Globus pallidus (tissue), 1 donor: ENCODE measurements around the gene AZIN2.
"Not testable (repeated sequence)": the region's sequence is repeated elsewhere in the genome, so short reads cannot be mapped to it uniquely, and the experiment has no call there.

ENCODE experiments used
- DNase-seq: peaks from one replicate; pipeline ENCODE4 v3.0.0-alpha.2; 2015; ENCODE audit warnings: low spot score

The AZIN2 gene

DNA sequence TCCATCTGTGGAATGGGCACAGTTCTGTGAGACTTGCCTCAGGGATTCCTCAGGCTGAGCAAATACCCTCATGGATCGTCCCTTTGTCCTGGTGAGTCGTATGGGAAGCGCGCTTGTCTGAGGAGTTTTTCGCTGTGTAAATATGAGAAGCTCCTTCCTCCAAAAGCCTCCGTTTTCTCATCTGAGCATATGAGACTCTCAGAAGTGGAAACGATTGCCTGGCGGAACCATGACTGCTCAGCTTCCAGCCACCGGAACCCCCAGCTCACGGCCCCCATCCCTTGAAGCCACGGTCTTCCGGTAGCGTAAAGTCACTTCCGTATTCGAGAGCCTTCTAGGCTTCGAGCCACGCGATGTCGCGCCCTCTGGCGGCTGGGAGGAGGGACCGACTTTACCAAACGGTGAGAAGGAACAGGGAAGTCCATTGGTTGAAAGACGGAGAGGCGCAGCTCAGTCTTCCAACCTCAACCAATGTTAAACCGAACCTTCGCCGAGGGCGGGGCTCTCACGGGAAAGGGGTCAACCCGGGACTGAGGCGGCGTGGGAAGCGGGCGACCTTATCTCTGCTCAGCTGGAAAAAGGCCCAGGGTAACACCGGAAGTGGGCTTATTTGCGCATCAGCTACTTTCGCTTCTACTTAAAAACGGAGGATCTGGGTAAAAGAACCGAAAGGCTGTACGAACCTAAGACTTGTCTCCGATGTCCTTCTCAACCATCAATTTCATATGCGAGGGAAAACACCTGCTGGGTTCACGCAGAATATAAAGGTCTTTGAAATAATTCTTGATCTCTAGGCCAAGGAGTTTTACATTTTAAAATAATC lies 46.3 kb downstream of the AZIN2 start:
- DNase-seq, result peak; percentile 98

DNA sequence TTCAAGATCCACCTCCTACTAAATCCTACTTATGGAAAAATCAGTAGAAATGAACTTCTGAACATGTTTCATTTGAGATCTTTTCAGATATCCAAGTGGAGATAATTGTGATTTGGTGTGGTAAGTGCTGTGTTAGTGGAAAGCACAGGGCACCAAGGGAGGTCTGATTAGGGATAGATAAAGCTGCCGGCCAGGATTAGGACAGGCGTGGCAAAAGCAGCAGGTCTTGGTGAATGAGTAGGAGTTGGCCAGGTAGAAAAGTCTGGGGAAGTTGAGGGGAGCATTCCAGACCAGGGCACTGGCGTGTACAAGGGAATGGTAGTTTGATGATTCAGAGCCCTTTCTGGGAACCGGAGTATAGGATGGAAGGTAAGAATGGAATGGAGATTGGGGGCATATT lies 47.8 kb downstream of the AZIN2 start:
- DNase-seq, result no peak

DNA sequence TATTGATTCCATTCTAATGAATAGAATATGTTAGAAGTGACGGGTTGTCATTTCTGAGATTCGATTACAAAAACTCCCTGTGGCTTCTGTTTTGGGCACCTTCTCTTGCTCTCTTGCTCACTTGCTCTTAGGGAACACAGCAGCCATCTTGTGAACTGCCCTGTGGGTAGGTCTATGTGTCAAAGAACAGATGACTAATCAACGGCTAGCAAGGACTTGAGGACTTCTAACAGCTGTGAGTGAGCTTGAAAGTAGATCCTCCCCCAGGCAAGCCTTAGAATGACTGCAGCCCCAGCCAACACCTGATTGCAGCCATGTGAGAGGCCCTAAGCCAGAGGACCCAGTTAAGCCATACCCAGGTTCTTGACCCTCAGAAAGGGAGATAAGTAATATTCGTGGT lies 49.3 kb downstream of the AZIN2 start:
- DNase-seq, result no peak

DNA sequence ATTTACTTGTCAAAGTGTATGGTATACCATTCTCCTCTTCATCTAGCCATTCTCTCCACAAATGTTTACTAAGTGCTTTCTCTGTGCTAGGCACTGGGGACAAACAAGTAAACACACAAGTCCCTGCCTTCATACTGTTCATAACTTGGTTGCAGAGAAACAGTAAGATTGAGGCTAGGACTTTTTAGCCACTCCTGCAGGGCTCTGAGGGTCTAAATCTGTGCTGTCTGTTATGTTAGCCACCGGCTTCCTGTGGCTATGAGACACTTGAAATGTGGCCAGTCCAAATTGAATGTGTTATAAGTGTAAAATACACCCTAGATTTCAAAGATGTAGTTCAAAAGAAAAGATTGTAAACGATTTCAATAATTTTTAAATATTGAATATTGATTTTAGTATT lies 50.2 kb downstream of the AZIN2 start:
- no peak for DNase-seq

DNA sequence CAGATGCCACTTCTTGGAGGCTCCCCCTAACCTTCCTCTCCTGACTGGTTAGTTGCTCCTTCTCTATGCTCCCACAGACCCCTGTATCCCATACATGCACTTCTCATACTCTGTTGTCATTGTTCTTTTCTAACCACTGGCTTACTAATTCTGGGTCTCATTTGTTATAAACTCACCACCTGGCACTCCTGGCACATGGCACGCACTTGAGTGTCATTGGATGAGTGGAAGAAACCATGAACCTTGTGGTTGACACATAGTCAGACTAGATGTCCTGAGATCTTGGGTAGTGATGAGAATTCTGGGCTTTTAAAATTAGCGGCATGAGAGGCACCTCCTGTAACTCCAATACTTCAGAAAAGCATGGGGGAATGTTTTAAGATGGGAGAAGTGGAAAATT lies 51.6 kb downstream of the AZIN2 start:
- no peak for DNase-seq

DNA sequence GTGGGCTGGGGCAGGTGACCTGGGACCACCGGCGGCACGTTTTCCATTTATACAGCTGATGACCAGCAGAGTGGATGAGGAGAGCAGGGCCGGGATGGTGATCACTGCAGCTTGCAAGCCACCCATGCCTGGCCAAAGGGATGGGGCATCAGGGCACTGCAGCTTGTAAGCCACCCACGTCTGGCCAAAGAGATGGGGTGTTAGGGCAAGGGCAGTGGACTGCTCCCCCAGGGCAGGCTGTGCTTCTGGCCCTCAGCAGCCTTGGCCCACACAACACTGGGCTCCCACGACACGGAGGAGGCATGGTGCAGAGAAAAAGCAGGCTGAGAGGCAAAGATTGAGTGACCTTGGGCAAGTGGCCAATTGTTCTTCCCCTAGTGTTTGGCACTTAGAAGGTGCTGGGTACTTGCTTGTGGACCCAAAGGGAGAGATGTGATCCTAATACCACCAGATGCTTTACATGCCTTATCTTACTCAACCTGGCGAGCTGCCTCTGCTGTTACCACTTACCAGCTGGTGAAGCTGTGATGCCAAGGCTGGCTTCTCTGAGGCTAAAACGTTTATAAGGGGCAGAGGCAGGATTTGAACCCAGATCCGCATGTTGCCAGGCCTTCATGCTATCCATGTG lies 52.6 kb downstream of the AZIN2 start:
- no peak for DNase-seq

DNA sequence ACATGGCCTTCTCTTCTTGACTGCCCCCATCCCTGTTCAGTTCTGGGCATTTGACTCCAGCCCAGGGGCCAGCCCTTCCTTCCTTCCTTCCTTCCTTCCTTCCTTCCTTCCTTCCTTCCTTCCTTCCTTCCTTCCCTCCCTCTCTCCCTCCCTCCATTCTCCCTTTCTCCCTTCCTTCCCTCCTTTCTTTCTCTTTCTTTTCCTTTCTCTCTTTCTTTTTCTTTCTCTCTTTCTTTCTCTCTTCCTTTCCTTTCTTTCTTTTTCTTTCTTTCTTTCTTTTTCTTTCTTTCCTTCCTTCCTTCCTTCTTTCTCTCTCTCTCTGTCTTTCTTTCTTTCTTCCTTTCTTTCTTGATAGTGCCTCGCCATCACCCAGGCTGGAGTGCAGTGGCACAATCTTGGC lies 55.1 kb downstream of the AZIN2 start:
- DNase-seq, result not testable (repeated sequence)

DNA sequence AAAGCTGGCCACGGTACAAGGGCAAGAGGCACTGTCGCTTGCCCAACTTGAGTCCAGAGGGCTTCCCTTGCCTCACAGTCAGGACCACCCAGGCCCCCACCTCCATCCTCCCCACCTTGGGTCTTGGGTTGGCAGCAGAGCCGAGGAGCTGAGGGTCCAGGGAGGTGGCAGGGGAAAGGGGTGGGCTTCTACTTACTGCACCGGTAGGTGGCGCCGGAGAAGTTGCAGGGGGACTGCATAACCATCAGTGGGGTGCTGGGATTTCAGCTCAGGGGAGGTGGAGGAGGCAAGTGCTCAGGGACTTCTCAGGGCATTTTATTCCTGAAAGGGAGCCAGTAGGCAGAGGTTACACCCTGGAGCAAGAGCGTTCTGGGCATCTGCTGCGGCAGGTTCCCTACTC lies 56.8 kb downstream of the AZIN2 start:
- peak; percentile 59 for DNase-seq

DNA sequence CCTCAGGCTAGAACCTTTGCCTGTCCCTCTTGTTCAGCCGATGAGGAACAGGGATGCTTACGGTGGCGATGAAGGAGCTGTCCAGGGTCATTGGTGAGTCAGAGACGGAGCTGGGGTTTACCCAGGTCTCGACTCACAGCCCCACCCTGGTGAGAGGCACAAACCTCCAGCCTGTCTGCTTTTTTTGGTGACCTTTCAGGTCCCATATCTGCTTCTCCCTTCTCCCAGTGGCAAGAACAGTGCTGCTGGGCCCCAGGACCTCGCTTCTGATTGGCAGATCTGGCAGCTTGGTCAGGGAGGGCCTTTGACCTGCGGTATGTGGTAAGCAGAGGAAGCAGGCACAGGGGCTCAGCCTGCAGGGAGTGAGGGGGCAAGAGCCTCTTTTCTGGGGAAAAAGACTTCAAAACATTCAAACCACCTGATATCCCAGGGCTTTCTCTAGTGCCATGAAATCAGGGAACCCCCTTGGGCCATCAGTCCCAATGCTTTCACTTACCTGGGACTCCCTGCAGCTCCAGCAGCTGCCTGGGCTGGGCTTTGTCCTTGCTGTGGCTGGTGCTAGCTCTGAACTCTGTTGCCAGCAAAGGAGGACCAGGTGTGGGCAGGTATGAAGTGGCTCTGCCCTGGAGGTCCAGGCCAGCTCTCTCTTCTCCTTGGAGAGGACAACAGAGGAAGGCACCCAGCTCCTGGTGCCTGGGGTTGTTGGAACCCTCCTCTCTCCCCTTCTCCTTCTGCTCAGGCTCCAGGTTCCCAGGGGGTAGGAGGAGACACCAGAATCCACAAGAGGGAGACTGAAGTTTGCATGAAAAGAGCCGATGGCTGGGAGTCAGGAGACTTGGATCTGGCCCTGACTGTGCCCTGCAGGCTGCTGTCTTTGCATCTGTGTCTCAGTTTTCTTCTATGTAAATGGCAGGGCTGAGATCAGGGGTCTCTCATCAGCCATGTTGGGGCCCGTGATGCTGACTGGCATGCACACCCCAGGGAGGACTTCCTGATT lies 59.5 kb downstream of the AZIN2 start:
- DNase-seq, result peak; percentile 36

DNA sequence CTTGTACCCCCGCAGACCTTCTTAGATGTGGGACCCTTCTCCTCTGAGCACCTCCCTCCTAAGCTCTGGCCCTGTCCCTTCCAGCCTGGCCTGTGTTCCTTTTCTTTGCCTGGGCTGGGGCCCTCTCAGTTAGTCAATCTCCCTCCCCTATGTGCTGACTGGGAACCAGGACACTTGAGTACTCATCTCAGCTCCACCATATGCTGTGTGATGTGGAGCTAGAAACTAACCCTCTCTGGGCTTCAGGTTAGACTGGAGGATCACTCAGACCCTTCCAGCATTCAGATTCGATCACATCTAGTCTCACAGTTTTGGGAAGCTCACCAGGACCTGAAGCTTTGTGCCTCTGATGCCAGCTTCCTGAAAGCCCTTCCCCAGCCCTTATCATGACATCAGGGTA lies 60.3 kb downstream of the AZIN2 start:
- DNase-seq, result no peak

DNA sequence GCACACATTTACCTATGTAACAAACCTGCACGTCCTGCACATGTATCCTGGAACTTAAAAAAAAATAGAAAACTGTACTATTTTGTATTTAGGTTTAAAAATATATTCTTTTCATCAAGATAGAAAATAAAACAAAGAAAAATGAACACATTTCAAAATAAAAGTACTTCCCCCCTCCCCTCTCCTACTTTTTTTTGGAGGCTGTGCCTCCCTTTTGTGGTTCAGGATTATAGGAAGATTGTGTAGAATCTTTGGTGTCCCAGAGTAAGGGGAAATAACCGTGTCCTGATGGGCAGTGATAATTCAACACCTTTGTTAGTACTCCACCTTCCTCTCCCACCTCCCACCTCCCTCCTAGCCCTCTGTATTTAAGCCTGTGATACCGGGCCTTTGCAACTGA lies 60.8 kb downstream of the AZIN2 start:
- DNase-seq, result no peak

DNA sequence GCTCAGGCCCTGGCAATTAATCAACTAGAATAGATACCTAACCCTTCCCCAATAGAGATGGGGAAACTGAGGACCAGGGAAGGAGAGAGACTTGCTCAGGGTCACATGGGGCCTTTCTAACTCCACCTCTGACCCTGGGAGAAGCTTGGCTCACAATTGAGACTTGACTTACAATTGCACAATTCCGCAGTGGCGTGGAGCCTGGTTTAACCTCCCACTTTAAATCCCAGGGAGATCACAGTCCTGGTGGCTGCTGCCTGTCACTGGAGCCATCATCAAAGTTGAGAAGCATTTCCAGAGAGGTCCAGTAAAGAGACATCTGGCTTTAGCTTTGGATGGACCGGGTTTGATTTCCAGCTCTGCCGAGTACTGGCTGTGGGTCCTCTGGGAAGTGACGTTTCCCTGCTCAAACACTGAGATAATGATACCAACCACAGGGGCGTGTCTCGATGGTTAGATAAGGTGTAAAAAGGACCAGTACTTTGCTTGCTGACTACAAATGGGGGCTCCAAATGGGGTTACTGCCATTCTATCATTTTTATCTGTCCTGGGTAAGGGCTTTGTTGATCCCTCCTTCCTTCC lies 61.6 kb downstream of the AZIN2 start:
- no peak for DNase-seq

DNA sequence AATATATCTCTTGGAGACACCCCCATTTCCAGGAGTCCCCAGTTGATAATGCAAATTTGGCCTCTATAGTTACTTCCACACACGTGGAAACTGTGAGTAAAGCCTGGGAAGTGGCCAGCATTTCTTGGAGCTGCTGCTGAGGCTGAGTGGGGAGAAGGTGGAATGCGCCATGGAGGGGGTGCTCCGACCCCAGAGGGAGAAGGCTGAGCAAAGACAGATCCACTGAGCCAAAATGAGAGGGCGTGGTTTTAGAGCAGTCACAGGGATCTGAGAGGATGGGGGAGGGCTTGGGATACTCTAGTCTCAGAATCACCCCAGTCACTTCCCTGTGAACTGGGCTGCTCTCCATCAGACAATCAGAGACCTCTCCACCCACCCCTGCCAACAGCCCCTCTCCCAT lies 62.2 kb downstream of the AZIN2 start:
- DNase-seq, result no peak

DNA sequence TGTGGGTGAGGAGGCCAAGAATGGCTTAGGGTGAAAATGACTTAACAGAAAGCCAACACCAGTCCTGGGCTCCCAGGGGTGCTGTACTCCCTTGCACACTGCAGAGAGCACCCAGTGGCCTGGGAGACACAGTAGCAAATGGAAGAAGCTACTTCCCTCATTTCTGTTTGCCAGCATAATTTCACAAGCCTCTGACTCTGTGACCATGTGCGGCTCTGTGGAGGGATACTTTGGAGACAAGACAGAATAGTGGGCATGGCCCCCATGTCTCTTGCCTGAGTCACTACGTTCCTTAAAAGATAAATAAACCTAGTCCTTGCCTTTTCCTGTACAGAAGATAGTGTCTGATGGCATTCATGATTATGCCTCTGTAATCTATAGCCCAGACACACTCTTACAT lies 62.7 kb downstream of the AZIN2 start:
- DNase-seq, result no peak

DNA sequence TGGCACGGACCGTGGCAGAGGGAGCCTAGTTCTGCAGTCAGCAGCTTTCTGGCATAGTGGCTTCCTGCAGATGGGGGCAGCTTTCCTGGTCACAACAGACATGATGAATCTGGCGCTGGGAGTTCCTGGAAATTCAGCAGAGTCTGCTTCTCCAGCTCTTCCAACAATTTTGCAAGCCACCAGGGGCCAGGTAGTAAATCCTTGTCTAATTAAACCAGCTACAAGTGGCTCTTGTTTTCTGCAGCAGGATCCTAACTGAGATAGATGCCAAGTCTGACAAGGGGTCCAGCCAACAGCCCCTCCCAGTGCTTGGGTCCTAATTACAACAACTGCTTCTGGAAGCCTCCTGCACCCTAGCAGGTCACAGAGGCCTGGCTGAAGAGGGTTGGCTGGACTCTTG lies 65.0 kb downstream of the AZIN2 start:
- DNase-seq, result no peak

DNA sequence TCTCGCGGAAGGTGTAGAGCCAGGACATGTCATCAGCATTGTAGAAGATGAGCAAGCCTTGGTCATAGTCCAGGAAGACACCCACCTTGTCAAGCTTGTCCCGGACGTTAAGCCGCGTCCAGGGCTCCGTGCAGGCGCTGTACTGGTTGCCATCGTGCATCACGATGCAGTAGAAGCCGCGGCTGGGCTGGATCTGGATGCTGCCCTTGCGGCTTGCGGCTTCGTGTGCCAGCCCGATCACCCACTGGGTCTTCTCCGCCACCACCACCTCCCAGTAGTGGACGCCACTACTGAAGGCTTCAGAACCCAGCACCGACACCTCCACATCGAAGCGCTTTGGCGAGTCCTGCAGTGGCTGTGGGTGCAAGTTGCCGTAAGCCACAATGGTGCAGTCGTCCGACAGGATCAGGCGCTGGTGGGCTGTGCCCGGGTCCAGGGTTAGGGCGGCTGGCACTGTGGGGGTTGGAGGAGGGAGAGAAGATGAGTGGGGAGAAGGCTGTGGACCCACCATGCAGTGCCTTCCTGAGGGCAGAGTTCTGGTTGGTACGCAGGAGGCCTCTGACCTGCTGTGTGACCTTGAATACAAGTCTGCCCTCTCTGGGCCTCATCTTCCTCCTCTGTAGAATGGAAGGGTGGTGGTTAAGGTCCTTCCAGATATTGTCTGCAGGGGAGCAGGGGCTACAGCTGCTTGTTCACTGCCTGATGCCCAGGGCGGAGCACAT lies 66.5 kb downstream of the AZIN2 start:
- DNase-seq, result no peak

DNA sequence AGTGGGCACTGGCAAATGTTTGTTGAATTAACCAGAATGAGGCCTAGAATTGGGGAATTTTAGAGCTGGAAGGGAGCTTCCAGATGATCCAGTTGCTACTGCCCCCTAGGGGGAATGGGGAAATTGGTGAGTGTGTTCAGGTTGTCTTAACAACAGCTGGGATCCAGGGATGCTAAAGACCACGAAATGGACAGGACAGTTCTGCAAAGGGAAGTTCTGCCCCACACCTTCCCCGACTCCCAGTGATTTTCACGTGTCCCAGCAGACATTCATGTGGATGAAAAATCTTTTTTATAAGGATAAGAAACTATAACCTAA lies 67.0 kb downstream of the AZIN2 start:
- no peak for DNase-seq

DNA sequence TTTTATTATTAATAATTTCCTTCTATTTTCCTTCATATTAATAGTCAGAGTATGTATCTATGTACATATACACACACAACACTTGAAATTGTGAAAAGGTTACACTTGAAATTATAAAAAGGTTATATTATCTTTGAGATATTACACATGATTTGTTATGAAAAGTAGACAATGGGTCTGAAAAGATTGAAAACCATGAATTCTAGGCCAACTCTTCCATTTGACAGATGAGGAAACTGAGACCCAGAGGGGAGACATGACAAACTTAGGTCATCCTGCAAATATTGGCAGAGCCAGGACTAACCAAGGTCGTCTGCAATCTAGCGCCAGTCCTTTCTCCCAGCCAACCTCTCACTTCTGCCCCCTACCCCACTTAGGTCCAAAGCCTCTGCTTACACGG lies 67.7 kb downstream of the AZIN2 start:
- no peak for DNase-seq

DNA sequence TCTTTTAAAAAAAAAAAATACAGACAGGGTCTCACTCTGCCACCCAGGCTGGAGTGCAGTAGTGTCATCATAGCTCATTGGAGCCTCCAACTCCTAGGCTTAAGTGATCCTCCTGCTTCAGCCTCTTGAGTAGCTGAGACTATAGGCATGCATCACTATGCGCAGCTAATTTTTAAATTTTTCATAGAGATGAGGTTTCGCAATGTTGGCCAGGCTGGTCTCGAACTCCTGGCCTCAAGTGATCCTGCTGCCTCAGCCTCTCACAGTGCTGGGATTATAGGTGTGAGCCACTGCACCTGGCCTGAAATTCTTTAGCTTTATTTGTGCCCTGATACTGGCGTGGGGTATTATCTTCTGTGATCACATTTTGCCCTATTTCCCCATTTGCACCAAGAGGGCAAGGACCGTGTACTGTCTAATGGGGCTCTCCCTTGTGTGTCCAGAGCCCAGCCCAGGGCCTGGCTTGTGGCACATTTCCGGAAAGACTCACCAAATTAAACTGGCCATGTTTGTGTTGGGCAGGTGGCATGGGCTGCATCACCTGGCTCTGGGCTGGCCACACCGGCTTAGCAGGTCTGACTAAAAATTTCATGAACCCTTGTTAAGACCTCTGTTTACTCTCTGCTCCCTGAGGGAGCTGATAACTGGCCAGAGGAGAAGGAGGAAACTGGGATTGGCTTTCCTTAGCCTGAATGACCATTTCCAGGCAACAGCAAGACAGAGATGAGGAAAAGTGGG lies 68.7 kb downstream of the AZIN2 start:
- DNase-seq, result no peak

DNA sequence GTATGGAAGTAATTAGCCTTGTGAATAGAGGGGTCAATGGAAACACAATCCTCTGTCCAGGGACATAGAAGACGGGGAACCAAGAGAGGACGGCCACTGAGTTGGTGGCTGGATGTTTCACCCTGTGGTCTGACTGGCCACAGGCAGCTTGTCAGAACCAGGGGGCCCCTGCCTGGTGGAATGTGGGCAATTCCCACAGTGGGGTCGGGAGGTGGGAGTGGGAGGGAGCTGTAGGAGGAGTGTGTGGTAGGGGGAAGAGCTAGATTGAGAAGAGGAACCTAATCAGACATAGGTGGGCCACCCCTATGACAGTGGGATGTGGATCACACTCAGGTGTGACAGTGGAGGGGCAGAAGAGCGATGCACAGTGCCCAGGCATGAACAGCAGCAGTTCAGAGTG lies 69.6 kb downstream of the AZIN2 start:
- no peak for DNase-seq

DNA sequence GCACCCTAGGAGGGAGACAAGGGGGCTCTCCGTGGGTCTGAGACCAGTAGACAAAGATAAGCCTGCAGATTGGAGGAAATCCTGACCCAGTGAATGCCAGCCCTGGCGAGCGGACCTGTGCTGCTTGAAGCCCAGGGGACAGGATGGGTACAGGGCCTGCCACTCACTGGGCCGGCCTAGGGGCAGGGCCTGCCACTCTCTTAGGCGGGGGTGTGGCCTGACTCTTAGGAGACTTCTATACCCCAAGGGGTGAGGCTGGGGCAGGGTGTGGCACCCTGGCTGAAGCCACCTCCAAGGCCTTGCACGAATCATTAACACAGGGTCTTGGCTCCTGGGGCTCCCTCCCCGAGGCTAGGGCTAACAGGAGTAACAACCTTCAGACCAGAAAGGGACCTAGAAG lies 70.2 kb downstream of the AZIN2 start:
- DNase-seq, result no peak
